ENCODE results near the gene PSEN2.

Gene PSEN2

GRCh38 chr1:226870401-226871279 is at the start of gene PSEN2:
TSS of gene PSEN2 (plus strand) at chr1:226870616. CDS start at chr1:226881908, 11,292 bp downstream.
- H3K4me3 ChIP-seq (ENCODE audit: low read depth, low read length), result peak within 1 kb of the TSS; percentile 85
- TF ChIP-seq, protein P1, sequence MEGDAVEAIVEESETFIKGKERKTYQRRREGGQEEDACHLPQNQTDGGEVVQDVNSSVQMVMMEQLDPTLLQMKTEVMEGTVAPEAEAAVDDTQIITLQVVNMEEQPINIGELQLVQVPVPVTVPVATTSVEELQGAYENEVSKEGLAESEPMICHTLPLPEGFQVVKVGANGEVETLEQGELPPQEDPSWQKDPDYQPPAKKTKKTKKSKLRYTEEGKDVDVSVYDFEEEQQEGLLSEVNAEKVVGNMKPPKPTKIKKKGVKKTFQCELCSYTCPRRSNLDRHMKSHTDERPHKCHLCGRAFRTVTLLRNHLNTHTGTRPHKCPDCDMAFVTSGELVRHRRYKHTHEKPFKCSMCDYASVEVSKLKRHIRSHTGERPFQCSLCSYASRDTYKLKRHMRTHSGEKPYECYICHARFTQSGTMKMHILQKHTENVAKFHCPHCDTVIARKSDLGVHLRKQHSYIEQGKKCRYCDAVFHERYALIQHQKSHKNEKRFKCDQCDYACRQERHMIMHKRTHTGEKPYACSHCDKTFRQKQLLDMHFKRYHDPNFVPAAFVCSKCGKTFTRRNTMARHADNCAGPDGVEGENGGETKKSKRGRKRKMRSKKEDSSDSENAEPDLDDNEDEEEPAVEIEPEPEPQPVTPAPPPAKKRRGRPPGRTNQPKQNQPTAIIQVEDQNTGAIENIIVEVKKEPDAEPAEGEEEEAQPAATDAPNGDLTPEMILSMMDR (IDR thresholded peaks at IDR 0.05; ENCODE audit: borderline replicate concordance, insufficient read depth, low read depth, low read length), result no peak

DNA sequence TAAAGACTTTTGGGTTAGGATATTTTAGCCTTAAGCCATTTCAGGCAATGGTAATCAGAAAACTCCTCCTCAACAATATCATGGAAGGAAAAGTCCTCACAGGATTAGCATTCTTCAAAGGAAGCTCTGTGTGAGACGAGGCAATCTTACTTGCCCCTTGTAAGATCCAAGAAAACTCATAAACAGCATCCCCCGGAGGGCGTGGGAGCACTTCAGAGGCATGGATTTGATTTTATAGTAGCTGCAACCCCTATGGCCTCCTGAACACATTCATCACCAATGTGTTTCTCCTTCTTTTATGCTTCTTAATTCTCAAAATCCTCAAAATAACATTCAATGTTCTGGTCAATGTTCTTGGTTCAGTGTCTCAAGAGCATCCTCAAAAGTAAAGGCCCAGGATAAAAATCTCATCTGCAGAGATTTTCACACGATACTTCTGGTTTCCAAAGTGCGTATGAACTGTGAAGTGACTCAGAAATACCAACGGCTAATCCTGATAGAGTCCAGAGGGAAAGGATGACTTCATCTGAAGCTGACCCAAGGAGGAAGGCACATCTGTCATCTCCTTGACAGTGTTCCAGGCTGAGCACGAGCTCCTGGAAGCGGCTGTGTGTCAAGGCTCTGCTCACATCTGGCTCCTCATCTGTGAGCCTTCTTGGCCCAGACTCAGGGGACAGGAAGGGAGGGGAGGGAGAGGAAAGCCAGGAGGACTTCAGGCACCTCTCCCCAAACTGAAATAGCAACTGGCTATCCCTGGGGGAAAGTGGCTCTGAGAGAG is 49.3 kb upstream of the PSEN2 start:
- H3K4me3 ChIP-seq (ENCODE audit: low read depth, low read length), result no peak overlapping the region
- TF ChIP-seq, protein P1 (IDR thresholded peaks at IDR 0.05; ENCODE audit: borderline replicate concordance, insufficient read depth, low read depth, low read length), result no peak

GRCh38 chr1:226821719-226822085 is 48.7 kb upstream of the PSEN2 start:
- H3K4me3 ChIP-seq (ENCODE audit: low read depth, low read length), result no peak overlapping the region
- TF ChIP-seq, protein P1 (IDR thresholded peaks at IDR 0.05; ENCODE audit: borderline replicate concordance, insufficient read depth, low read depth, low read length), result no peak

DNA sequence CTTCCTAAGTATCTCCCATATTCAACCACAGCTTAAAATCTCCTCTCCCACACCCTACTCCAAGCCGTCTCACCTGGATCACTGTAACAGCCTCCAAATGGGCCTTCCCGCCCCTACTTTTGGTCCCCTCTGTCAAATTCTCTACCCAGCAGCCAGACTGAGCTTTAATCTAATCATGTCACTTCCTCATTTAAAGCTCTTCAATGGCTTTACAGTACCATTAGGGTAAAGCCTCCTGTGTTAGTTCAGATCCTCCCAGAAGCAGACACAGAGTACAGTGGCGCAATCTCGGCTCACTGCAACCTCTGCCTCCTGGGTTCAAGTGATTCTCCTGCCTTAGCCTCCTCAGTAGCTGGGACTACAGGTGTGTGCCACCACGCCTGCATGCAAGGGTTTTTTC is 46.8 kb upstream of the PSEN2 start:
- H3K4me3 ChIP-seq (ENCODE audit: low read depth, low read length), result no peak overlapping the region
- TF ChIP-seq, protein P1 (IDR thresholded peaks at IDR 0.05; ENCODE audit: borderline replicate concordance, insufficient read depth, low read depth, low read length), result no peak

DNA sequence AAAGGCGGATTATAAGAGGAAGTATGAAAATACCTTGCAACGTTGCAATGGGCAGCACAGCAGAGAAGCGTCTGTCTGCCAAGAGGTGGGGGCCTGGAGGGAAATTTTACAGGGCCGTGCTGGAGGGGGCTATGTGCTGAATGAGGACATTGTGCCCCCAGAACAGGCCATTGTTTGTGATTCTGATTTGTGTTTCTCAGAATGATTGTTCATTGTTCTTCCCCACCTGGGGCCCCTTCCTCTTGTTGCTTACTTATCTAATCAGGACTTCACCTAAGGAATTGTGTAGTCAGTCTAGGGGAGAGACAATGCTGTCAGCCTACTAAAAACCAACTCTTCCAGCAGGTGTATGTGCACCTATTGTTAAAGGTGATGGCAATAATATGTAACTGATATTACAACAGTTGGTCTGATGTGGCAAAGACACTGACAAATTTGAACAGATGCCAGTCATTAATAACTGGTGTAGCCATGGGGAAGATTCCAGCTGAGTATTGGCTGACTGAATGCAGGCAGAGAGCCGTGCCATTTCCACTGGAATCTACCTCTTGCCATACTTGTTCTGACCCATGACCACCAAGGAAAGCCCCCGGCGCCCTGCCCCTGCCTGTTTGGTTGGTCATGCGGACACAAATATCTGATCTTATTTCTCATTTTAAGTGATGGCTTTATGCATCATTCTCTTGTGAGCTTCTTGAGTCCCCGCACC is 45.2 kb upstream of the PSEN2 start:
- TF ChIP-seq, protein P1 (IDR thresholded peaks at IDR 0.05; ENCODE audit: borderline replicate concordance, insufficient read depth, low read depth, low read length), result no peak
- no peak overlapping the region for H3K4me3 ChIP-seq (ENCODE audit: low read depth, low read length)

- TF ChIP-seq, protein P1 (IDR thresholded peaks at IDR 0.05; ENCODE audit: borderline replicate concordance, insufficient read depth, low read depth, low read length), result no peak
- H3K4me3 ChIP-seq (ENCODE audit: low read depth, low read length), result no peak overlapping the region
These were observed 44.7 kb upstream of the PSEN2 start for GRCh38 chr1:226825746-226826100.
